Measurements from ENCODE around the gene OR6X1.

GRCh38 chr11:123771664-123772063, 17.3 kb upstream of the OR6X1 start:
- no peak for TF ChIP-seq CTCF (IDR thresholded peaks at IDR 0.05)
- TF ChIP-seq POLR2AphosphoS5 (IDR thresholded peaks at IDR 0.05) = no peak

Data from breast epithelium (tissue), 3 donors.